Amygdala (tissue), 56 donors: ENCODE data around the gene PTPRN2.

Source experiments
- DNase-seq, 56 donors: peaks; one replicate each; lab custom pipeline; 2025; lab: John Stamatoyannopoulos, UW

PTPRN2 gene

GRCh38 chr7:157975401-157976372 lies 611.9 kb downstream of the PTPRN2 start:
- no peak for DNase-seq

DNA sequence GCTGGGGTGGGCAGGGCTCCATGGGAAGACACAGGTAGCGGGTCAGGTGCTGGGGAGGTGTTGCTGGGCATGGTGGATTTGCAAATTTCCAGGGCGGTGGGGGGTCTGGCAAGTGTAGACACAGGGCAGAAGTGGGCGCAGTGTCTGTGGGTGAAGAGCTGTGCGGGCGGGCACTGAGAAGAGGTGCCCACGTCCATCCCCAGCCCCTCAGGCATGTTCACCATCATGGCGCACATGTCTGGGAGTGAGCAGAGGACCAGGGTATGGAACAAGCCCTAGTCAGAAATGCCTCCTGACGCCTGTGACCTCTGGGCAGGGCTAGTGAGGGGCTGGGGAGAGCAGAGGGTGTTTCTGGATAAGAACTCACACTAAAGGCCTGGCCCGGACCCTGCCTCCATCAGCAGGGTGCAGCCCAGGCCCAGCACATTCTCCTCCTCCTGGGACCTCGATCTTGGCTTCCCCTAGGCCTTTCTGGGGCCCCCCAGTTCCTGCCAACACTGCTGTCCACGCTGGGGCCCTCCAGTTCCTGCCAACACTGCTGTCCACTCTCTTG lies 612.9 kb downstream of the PTPRN2 start:
- no peak for DNase-seq

GRCh38 chr7:157973971-157974677 lies 613.5 kb downstream of the PTPRN2 start:
- DNase-seq = no peak

DNA sequence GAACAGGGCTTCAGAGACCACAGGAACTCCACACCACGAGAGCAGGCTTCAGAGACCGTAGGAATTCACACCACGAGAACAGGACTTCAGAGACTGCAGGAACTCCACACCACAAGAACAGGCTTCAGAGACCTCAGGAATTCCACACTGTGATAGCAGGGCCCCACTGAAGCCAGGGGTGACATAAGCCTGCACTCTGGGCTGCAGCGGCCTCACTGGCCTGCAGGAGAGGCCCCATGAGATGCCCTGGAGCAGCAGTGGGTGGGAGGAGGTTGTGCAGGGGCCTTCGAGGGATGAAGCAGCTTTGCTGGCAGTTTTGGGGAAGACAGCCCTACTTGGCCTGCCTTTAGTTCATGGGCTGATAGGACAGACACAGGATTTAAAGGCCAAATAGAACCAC lies 614.7 kb downstream of the PTPRN2 start:
- no peak for DNase-seq

DNA sequence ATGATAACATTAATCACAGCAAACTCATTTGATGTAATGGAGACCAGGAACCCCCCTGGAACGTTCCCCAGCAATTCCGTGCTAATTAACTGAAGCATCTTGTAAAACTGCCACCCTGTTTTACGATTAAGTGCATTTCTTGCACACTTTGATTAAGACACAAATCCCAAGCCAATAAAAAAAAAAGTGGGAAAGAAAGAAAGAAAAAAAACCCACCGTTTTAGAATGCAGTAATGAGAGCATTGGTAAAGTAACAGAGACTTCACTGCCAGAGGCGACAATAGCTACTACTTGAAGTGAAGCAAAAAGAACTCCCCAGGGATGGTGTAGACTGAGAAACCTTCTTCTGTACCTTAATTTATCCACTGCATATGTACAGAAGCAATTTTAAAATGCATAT lies 616.1 kb downstream of the PTPRN2 start:
- no peak for DNase-seq

DNA sequence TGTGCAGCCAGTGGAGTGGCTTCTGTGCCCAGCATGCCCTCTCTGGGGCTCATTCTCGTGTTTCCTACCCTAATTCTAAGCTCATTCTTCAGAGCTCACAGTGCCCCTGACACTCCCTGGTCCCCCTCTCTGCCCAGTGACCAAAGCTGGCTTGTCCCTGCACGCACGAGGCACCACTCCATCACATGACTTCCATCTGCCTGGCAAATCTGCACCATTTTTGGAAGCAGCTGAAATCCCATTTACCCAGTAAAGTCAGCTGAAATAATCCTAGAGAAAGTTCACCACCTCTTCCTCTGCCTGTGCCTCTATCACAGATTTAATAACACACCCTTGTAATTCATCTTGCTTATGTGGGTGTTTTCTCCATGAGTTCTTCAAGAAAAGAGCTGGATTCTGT lies 616.9 kb downstream of the PTPRN2 start:
- no peak for DNase-seq

- no peak for DNase-seq
Observed at GRCh38 chr7:157969995-157970394, 617.6 kb downstream of the PTPRN2 start.

DNA sequence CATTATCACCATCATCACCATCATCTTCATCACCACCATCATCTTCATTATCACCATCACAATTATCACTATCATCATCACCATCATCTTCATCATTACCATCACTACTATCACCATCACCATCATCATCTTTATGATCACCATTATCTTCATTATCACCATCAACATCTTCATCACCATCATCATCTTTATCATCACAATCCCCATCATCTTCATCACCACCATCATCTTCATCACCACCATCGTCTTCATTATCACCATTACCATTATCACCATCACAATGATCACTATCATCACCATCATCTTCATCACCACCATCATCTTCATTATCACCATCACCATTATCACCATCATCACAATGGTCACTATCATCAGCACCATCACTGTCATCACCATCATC lies 621.1 kb downstream of the PTPRN2 start:
- DNase-seq = no peak

- DNase-seq = no peak
Observed at GRCh38 chr7:157964521-157964920, 623.1 kb downstream of the PTPRN2 start.

DNA sequence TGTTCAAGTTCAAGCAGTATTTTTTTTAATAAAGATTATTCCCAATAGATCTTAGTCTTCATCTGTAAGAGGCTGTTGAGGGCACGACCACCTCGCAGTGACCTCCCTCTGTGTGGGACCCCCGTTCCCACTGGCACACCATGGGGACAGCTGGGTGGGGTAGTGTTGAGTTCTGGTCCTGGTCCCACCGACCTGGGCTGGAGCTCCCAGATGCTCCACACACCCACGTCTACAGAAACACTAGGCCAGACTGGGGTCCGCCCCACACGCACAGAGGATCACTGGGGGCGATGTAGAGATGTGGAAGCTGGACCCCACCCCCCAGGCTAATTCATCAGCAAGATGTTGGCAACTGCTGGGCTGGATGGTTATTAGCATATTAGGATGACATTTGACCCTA lies 623.6 kb downstream of the PTPRN2 start:
- no peak for DNase-seq

- no peak for DNase-seq
Observed at GRCh38 chr7:157963526-157963925, 624.1 kb downstream of the PTPRN2 start.

GRCh38 chr7:157962458-157963306 lies 624.9 kb downstream of the PTPRN2 start:
- DNase-seq = no peak

DNA sequence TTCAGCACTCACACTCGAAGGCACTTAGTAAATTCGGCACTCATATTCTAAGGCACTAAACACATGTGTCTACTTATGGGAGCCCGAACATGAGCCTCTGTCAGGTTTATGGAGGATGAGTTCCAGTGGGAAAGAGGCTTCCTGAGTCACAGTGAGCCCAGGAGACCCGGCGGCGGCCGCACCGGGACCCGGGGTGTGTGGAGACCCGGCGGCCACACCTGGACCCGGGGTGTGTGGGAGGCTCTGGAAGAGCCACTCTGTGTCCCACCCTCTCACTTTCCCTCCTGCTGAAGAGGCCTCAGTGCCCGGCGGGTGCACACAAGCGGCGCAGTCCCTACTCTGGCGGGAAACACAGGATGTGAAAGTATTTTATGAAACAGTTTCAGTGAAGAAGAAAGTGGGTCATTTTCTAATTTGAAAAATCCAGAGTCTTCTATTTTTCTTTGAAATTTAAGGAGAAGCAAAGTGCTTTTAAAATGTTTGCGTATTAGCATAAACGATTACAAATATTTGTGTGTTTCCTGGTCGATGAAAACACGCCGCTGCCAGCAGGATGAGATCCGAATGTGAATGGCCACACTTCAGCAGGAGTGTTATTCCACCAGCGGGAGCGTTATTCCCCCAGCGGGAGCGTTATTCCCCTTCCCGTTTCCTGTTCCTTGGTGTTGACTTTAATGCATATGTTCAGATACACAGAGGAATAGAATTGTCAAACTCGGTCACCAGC lies 625.7 kb downstream of the PTPRN2 start:
- no peak for DNase-seq

- DNase-seq = no peak
Observed at GRCh38 chr7:157955348-157955999, 632.1 kb downstream of the PTPRN2 start.

GRCh38 chr7:157954901-157955300 lies 632.7 kb downstream of the PTPRN2 start:
- DNase-seq = no peak

DNA sequence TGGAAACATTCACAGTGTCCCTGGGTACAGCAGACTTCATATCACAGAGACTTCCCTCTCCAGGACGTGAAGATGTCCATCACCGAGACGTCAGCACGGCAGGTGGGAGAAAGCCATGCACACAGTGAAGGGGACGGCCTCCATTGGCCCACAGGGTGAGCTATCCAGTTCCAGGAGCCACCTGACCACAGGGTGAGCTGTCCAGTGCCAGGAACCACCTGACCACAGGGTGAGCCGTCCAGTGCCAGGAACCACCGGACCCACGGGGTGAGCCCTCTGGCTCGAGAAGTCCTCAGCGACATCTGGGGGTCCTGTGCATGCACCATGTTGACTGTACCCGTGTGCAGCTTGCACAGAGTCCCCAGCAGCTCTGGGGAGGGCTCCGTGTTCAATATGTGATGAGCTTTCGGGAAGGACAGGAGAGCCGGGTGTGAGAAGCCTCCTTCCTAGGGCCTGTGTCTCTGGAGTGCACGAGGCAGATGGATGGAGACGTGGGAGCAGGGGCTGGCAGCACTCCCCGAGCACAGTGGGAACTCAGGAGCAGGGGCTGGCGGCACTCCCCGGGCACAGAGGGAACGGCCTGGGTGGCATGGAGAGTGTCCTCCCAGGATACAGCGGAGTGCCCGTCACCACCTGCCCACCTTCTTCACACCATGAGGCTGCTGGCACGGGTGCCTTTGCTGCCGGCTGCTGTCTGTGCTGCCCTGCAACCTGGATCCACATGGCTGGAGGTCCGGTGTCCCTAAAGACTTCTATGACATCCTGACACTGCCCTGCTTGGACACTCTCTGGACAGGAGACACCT lies 634.6 kb downstream of the PTPRN2 start:
- no peak for DNase-seq

DNA sequence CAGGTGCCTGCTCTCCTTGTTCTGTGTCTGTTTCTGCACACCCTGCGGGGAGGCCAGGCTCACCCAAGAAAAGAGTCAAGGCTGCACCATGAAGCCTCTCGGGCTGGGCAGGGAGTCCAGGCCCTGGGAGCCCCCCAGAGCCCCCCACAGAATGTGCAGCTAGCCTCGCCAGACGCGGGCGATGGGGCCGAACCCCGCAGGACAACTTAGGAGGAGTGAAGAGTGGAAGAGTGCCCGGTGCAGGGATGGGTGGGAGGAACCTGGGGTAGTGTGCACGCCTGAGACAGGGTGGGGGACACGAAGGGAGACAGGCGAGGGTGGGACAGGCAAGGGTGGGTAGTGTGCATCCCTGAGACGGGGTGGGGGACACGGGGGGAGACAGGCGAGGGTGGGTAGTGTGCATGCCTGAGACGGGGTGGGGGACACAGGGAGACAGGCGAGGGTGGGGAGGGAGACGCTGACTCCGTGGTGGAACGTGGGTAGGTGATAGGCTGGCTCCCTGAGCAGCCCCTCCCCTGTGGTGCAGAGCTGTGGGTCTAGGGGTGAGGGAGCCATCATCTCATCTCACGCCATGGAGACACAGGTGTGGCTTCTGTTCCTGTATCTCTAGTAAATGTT lies 635.5 kb downstream of the PTPRN2 start:
- DNase-seq = no peak
